IPS-NIHi7 (cell line): ENCODE data around the gene TYW3.

Source experiments
- DNase-seq: peaks from one replicate; pipeline ENCODE4 v3.0.0; 2012; ENCODE audit warnings: mixed read lengths; ENCODE audit errors: extremely low spot score

TYW3 gene

GRCh38 chr1:74732960-74733603, at the start of gene TYW3, which contains the start of gene CRYZ:
Gene TYW3, plus strand, starts transcription at chr1:74733152. Its CDS starts 93 bp downstream, at chr1:74733245.
Gene CRYZ, minus strand, starts transcription at chr1:74733050. Its CDS starts 8,229 bp downstream, at chr1:74724821.
- peak; percentile 39 for DNase-seq

- DNase-seq, result no peak
These were observed 49.3 kb upstream of the TYW3 start for GRCh38 chr1:74683656-74684055.

GRCh38 chr1:74684301-74684700, 48.7 kb upstream of the TYW3 start:
- no peak for DNase-seq

DNA sequence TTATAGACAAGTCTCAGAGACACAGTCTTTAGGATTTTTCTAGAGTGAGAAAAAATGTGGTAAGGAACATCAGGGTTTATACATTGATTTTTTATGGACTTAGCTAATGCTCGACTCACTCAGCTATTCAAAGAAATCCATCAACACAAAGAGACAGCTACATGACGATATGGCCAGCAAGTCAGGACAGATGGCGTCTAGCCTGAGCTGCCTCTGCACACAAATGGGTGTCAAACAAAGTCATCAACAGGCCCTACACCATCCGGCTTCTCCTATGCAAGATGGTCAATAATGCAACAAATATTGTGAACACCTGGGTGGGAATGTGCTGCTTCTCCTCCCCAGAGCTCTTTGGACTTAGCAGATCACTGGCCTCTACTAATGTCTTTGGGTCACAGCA, 46.0 kb upstream of the TYW3 start:
- no peak for DNase-seq

- peak; percentile 35 for DNase-seq
These were observed 43.2 kb upstream of the TYW3 start for GRCh38 chr1:74689621-74690363.

DNA sequence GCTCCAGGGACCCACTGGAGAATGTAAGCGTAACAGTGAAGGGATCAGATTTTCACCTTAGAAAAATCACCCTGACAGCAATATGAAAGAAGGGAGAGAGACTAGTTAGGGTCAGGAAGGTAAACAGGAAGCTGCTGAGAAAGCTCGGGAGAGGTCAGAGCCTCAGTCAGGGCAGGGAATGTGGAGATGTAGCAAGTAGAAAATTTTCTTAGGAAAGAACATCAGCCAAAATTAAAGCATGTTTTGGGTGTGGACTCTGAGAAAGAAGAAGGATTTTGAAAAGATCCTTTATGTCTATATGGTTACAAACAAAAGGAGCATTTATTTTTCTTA, 42.6 kb upstream of the TYW3 start:
- DNase-seq, result peak; percentile 15

DNA sequence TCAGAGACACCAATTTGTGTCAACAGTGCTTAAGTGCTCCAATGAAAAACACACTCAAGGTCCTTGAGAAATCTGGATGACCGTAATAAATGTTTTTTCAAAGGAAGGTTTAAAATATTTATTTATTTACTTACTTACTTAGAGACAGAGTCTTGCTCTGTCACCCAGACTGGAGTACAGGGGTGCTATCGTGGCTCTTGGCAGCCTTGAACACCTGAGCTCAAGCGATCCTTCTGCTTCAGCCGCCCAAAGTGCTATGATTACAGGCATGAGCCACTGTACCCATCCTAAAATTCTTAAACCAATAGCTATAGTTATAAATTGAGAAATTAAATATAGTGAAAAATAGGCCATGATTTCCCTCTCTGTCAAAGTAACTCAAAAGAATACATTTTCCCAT, 42.0 kb upstream of the TYW3 start:
- no peak for DNase-seq

GRCh38 chr1:74693473-74693872, 39.5 kb upstream of the TYW3 start:
- DNase-seq, result no peak

DNA sequence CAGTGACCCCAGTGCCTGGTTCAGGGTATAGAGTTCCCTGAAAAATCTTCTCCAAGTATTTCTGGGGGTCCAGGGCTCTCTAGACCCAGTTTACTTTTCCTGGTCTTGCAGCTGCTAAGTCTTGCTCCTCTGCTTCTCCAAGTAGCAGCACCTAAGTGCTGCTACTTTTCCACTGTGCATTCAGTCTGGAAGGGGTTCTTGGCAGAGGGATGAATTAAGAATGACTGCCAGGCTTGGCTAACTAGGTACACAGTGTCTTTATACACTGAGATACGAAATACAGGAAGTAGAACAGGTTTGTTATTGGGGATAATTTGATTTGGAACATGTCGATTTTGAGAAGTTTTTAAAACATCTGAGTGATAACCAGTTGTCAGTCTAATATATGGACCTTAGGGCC, 35.1 kb upstream of the TYW3 start:
- DNase-seq, result no peak

DNA sequence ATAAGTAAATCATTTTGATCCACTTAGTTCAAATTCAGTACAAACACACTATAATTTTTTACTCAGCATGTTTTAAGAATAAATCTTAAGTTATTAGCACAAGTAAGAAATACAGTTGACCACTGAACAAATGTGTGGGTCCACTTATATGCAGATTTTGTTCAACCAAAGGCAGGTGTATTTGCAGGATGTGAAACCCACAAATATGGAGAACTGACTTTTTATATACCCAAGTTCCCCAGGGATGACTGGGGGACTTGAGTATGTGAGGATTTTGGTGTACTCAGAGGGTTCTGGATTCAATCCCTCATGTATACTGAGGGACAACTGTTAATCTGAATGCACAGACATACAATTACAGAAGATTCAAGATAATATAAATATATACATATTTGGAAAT, 33.6 kb upstream of the TYW3 start:
- DNase-seq, result no peak

DNA sequence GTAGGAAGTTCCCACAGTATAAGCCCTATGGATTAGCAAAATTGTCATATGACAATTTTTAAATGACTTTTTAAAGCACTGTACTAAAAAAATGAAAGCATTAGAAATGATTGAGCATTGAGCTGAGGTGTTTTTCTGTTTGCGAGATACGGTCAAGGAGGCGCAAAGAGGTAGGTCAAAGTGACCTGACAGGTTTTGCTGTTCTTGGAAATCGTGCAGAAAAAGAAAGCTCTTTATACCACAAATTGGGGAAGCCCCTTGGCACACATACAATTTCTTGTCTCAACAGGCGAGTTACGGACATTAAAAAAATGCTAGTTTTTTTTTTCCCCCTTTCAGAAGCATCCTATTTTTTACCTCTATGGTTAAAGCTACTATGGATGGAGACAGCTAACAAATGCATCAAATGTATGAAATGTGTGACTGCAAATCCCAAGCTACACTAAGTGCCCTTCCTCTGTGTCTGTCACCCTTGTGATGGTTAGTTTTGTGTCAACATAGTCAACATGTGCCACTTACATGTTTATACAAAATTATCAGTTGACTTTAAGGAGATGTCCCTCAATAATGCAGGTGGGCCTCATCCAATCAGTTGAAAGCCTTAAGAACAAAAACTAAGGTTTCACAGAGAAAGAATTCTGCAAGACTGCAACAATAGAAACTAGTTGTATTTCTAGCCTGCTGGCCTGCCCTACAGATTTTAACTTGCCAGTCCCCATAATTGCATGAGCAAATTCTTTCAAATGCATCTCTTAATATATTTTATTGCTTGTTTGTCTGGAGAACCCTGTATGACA, 29.4 kb upstream of the TYW3 start:
- no peak for DNase-seq

GRCh38 chr1:74712881-74713280, 20.1 kb upstream of the TYW3 start:
- DNase-seq, result no peak

- DNase-seq, result no peak
These were observed 19.1 kb upstream of the TYW3 start for GRCh38 chr1:74713849-74714248.

- DNase-seq, result no peak
These were observed 18.3 kb upstream of the TYW3 start for GRCh38 chr1:74714429-74715235.

DNA sequence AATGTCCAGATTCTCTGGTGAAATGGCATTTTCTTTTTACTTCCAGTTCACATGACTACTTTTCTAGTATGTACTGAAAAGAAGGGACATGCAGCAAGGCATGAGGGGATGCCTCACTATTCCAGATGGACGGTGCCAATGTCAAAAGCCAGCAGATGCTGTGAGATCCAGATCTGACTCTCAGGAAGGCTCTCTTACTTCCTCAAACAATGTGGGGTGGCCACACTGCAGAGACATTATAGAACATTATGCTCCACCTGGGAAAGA, 17.8 kb upstream of the TYW3 start:
- no peak for DNase-seq

DNA sequence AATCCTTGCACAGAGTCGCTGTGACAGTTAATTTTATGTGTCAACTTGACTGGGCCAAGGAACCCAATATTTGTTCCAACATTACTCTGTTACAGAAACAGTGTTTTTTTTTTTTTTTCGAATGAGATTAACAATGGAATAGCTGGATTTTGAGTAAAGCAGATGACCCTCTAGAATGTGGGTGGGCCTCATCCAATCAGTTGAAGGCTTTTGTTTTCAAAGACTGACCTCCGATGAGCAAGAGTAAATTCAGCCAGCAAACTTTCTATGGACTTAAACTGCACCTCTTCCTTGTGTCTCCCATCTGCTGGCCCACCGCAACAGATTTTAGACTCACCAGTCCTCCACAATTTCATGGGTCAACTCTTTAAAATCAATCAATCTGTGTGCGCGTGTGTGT, 17.1 kb upstream of the TYW3 start:
- DNase-seq, result no peak

DNA sequence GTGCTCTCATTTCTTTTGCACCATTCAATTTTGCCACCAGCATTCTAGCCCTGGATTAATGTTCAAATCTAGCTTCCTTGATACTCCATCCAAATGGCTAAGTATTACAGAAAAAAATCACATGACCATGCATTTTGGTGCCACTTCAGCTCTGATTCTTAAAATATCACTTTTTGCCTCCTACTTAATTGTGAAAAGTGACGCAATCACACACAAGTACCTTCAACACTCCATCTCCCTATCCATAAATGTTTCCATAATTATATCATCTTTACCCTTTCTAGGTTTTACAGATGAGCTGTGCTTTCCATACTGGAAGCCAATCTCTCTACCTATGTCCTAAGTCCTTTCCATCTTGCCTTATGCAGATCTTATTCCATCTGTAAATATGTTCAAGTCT, 16.1 kb upstream of the TYW3 start:
- no peak for DNase-seq

DNA sequence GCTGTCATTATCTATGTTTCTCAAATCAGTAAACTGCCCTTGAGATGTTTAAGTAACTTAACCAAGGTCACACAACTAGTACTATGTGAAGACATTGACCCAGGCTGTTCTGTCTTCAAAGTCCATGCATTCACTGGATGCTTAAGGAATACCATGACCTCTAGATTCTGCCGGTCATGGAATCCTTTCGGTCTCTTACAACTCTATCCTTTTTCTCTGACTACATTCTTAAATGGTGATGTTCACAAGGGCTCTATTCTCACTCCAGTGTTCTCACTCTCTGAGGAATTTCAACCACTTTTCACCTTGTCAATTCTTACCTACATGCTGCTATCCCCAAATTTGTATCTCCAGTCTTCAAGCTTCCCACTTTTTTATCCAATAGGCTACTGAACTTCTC, 15.3 kb upstream of the TYW3 start:
- DNase-seq, result no peak

GRCh38 chr1:74726063-74726462, 6.9 kb upstream of the TYW3 start:
- no peak for DNase-seq

- DNase-seq, result no peak
These were observed 4.2 kb upstream of the TYW3 start for GRCh38 chr1:74728736-74729135.

GRCh38 chr1:74729741-74730478, 3.0 kb upstream of the TYW3 start:
- peak; percentile 43 for DNase-seq
